Activated CD4-positive, alpha-beta T cell treated with anti-CD3 and anti-CD28 coated beads for 48 hours (primary cell): ENCODE measurements around the gene SGMS1.

Experiments used
- DNase-seq: peaks from one replicate; pipeline ENCODE4 v3.0.0-alpha.2; 2020

SGMS1 gene

DNA sequence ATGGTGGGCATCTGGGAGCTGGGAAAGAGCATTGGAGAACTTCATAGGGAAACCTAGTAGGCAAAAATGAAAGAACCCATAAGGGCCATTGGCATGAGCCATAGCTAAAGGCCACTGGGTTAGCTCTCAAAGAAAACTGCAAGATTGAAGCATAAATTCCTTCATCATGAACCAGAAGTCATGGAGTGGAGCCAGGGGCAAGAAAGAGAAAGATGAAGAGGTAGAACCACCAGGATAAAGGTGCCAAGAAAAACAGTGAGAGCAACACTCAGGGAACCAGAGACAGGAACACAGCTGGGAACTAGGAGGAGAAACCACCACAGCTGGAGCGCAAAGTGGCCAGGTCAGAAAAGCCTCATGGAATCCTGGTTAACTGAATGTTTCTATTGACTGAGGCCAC, 11.5 kb upstream of the SGMS1 start:
- no peak for DNase-seq

DNA sequence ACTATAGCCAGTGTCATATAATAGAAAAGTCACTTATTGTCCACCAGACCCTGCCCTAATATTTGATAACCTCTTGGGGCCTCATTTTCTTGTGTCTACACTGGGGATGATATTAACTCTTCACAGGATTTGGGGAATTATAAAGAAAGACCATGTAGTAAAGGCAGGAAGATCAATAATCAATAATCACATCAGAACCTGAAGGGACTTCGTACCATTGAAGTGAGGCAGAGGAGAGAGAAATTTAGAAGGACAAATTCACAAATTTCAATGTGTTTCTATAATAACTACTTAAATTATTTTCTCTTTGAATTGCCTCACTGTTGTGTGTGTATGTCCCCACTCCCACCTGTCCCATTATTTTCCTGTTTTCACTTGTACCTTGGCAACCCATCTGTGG, 10.7 kb upstream of the SGMS1 start:
- no peak for DNase-seq

DNA sequence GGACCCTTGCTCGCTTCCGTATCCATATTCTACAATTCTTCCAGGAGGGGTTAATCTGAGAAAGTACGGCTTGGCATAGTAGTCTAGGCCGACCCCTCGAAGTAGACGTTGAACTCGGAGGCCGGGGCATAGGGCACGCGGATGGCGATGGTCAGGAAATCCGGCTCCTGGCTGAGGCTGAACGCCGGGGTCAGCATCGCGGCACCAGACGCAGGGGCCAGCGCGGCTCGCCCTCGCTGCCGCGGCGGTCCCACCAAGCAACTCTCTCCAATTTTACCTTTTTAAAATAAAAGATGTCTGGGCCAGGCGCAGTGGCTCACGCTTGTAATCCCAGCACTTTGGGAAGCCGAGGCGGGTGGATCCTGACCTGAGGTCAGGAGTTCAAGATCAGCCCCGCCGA, 7.3 kb upstream of the SGMS1 start:
- DNase-seq = no peak

DNA sequence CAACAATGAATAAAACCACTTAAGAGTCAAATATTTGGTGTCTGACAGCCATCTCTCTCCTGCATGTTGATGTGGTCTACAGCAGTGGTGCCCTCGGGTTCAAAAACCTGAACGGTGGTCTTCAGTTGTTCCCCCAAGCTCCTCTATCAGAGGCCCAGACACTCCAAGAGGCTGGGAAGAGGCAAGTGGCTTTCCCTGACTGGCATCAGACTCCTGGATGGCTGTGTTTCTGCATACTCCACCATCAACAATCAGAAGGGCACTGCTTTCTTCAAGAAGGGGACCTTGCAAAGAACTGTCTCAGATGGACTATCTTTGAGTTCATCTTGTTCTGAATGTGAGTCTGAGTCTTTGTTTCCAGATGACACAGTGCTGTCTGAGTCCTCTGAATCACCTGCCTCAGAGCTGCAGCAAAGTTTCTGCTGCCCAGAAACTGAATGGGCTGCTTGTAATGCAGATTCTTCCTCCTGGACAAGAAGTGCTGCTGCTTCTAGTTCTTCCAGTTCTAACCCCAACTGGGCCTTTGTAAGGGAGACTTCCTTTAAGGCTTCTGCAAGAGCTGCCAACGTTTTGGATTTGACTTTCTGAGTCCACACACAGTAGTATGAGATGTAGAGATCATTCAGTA, 5.9 kb upstream of the SGMS1 start:
- peak; percentile 42 for DNase-seq

DNA sequence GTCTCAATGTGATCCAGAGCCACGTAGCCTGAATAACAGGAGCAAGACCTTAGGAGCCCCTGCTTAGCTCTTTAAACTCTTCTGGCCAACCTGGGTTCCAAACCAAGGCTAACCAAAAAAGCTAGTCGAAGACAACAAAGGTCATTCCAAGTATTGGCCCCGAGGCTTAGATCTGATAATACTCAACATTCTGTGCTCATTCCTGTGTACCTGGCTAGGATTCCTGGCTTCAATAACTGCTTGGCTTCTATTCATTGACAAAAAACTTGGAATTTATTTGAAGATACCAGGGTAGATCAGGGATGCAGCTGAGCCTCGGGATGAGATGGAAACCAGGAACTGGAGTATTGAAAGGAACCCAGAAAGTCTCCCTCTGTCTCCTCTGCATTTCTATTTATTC, 4.1 kb upstream of the SGMS1 start:
- no peak for DNase-seq

DNA sequence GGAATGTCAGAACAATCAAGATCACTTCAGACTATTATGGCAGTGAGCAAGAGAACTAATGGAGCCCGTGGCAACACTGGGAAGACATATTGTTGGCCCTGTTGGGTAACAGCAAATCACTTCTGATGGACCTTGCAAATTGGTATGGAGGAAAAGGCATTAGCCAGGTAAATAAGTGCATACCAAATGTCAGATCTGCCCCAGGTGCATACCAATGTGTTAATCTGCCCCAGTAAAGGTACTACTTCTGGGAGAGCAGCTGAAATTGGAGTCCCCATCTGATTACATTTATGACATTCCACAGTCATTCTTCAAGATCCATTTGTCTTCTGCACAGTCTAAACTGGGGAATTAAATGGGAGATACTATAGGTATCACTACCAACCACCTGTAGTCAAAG, 3.7 kb upstream of the SGMS1 start:
- no peak for DNase-seq

DNA sequence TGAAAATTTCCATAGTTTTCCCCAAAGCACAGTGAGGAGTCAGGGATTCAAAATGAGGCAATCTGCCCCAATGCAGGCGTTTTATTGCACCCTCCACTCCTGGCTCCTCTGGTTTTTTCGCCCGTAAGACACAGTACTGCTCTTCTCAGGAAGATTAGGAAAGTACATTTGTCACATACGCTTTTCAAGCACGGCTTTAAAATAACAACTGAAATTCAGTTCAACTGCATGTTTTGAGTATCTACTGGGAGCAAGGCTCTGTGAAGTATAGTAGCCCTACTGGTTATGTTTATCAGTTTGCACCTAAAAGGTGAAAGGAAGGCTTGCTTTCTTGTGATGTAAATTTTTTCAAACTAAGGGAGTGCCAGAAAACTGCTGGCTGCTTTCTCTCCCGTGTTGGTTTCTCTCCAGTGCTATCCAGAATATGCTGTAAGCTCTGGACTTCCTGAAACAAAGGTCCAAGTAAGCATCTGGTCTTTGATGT, 1.9 kb upstream of the SGMS1 start:
- no peak for DNase-seq

DNA sequence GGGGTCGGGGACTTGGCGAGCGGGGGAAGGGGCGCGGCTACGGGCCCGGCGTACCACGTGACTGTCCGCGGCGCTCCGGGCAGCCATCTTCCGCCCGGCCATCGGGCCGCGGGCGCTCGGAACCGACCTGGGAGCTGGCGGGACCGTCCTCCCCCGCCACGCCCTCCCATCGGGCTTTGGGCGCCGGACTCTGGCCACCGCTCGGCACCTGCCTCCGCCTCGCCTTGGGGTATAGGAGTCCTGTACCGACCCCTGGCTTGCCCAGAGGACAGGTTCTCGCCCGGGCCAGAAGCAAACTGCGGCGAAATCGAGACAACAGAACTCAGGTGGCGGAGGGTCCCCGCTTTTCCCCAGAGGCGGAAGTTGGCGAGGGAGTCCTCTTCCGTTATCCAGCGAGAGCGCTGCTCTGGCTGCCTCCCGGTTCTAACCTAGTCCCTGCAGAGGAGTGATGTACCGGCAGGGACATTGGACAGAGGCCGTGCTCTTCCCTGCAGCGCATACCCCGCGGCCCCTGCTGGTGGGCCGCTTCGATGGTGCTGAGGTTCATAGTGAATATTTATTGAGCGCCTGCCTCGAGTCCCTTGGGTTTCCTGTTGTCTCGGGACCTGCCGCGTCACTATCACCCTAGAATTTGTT, 1.2 kb upstream of the SGMS1 start:
- peak; percentile 67 for DNase-seq

DNA sequence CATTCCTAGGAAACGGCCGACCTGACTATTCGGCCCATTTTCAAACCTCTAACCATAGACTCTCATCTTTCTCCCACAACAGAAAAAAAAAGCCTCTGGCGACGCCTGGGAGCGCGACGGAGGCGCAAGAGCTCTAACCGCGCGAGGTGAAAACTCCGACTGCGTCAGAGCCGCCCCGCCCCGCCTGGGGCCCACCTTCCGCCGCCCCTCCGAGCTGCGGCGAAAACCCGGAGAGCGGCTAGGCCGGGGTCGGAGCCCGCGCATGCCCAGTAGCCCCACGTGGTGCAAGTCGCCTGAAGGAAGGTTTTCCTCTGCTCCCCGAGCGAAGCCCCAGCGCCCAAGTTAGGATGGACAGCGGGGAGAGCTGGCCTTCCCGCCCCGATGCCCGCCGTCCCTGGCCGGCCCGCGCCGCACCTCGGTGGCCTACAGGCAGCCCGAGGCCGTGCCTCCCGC, 683 bp upstream of the SGMS1 start:
- peak; percentile 97 for DNase-seq

DNA sequence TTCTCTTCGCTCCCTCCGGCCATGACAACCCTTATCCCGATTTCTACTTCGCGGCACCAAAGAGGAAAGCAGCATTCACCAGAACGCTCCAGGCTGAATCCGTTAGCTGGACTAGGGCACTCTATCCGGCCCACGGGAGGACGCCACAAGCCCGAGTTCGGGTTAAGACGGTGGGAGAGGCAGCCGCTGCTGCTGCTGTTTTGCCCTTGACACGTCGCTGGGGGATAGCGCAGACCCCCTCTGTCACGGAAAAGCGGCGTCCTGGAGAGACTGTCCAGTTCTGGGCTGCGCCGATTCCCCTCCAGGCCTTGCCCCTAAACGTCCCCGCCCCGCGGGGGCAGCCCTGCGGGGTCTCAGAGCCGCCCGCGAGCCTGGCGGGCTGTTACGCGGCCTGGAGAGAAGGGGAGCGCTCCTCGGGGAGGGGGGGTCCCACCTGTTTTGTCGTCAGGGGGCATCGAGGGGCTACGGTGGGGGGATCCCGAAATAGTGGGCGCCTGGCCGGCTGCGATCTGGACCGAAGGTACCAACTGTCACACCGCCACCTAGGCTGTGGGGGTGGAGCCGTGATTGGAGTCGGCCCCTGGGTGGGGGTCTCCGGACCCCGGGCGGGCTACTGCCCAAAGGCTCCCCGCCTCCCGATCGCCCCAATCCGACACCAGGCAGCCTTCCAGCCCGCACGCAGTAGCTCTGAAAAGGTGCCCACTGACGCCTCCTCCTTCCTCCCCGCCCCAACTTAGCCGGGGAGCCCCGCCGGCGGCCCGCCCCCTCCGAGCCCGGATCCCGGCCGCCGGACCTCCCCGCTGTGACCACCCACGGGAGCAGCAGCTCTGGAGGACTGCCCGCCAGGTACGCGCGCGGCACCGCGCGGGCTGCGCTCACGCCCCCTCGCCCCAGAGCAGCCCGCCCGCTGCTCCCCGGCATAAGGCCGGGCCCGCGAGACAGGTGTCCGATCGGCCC, 772 bp downstream of the SGMS1 start:
- DNase-seq = peak; percentile 49

DNA sequence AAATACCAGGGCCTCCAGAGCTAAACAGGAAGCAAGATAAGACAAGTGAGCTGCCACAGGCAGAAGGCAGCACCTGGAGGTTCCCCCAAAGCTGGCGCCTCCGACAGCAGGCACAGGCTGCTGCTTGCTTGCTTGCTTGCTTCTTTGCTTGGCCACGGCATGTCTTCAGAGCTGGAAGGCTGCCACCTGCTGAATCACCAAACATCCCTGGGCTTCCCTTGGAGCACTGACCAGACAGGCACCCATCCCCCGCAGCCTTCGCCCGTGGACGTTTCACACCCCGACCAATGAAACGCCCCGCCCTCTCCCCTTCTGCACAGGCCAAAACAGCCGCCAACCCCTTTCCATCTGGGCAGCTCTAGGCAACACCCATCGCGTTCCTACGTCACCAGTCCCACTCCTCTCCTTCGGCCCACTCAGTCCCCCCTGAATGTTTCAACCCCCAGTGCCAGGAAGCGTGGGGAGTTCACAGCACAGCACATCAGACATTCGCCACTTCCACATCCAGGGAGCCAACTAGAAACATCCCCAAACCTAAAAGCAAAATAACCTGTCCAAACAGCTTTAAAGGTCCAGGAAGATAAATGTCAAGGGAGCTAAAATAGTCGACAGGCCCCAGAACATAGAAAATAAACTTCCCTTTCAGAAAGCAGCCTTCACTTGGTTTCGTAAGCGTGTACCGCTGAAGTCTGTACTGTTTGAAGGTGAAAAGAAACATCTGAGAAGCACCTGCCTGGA, 1.6 kb downstream of the SGMS1 start:
- DNase-seq = peak; percentile 61

DNA sequence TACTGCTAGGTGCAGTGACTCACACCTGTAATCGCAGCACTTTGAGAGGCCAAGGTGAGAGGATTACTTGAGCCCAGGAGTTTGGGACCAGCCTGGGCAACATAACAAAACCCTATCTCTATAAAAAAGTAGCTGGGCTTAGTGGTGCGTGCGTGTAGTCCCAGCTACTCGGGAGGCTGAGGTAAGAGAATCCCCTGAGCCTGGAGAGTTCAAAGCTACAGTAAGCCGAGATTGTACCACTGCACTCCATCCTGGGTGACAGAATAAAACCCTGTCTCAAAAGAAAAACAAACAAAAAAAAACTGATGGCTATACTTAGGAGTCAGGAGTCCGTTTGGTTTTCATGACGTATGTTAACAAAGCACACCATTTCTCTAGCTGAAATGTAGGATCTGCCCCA, 2.9 kb downstream of the SGMS1 start:
- DNase-seq = no peak

DNA sequence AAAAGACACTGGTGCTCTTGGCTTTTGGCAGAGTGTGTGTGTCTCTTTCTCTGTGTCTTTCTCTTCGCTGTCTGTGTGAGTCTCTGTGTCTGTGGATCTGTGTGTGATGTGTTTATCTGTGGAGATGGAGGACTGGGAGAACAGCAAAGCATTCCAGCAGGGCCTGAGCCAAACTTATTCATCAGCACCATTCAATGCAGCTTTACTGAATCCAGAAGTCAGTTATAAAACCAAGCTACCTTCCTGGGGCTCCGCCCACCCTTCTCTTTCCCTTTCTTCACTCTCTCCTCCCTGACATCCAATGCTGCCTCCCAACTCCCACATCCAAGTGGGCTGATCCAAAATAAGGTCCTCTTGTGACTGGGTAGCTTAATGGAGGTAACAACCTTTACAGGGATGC, 3.9 kb downstream of the SGMS1 start:
- DNase-seq = no peak

DNA sequence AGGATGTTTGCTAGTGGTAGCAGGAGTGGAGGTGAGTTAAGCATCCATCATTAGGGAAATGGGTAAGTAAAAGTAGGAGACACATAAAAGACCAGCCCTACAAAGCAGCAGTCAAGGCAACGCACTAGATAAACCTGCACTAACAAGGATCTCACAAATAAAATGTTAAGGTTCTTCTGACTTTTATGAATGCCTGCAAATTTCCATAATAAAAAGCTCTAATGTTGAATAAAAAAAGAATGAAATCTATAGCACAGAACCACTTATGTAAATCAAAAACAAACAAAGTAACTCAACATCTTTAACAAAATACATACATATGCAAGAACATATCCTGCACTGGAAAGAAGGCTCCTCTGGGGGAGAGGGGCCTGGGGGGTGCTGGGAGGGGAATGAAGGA, 4.6 kb downstream of the SGMS1 start:
- DNase-seq = no peak

DNA sequence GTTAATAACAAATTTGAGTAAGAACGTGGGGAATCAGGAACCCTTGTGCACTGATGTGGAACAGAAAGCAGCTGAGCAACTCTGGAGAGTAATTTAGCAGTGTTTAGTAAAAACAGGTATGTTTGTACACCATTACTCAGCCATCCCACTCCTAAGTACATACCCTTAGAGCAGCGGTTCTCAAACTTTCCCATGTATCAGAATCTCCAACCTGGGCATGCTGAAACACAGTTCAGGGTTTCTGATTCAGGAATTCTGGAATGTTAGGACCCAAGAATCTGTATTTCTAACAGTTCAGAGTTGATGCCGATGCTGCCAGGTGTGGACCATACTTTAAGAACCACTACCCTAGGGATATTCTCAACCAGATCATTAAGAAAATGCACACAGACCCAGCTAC, 5.1 kb downstream of the SGMS1 start:
- DNase-seq = no peak

DNA sequence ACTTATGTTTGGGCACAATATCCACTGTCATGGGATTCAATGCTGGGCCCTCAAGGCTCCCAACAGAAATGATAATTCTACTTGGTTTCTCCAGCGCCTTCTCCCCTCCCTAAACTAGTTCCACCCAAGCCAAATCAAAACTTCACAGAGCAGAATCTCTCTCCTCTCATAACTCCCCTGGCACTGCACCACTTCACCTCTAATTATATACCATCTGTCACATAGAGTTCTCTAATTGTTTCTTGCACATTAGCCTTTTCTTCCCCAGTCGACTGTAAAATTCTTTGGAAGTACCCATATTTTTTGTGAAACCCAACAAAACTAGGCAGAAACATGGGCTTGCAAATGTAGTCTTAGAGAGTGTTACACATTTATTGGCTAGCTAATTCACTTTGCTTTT, 8.1 kb downstream of the SGMS1 start:
- no peak for DNase-seq

DNA sequence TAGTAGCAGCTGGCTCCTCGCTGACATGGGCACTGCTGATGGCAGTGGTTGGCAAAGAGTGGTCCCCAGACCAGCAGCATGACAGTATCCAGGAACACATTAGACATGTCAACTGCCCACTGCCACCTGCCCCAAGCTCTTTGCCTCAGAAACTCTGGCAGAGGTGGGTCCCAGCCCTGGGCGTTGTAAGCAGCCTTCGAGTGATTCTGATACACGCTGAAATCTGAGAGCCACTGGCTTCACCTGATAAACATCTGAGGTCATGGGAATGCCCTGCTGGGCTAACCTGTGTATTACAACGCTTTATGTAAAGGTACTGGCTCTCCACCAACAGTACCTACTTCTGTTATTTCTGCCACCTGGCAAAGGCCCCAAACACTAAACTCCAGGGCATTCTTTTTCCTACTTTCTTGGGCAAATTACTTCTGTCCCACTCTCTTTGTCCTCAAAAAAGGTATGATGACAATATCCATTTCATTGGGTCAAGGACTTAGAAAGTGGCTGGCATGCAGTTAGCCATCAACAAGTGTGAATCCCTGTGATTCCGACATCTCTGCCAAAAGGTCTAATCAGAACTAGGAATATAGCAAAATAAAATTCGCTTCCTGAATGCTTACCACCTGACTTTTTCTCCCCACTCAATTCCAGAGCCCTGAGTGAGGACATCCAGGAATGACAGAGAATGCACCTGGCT, 9.2 kb downstream of the SGMS1 start:
- DNase-seq = peak; percentile 41

DNA sequence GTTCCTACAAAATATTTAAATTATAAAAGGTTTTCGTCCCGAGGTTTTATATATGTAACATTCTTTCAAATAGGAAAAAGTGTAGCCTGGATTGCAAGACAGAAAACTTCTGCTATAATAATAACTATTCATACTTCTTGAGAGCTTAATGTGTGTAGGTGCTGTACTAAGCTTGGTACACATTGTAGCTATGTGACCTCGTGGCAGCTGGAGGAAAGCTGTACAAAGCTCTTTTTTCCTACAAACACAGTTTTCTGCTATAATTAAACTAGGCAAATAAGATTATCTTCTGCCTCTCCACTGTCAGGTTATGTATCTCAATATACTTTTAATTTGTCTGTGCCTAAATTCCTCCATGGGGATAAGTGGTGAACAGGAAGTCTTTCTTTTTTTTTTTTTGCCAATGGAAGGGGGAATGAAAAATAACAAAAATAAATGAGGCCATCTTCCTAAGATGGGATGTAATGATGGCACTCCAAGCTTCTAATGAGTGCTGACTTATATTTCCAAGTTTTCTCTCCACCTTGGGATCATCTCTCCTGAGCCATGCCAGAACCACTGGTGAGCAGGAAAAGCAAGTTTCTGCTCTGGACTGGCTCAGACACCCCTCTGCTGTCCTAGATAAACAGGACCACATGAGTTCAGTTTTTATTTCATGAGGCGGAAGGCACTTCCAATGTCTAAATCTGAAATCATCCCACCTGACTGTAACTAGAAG, 9.9 kb downstream of the SGMS1 start:
- no peak for DNase-seq

DNA sequence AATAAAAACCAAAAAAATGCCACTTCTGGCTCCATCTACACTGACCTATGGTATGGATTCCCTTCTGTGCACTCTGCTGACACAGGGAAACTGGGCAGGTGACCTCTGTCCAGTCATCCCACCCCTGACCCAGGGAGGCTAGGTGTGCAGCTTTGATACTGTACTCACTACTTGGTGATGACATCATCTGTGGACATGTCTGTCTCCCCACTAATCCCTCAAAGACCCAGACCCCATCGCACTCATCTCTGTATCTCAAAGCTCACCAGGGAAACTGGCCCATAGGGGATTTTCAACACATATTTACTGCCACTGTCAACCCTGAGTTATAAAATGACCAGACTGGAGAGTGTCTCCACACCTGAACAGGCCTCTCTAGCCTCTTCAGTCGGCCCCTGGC, 10.6 kb downstream of the SGMS1 start:
- DNase-seq = no peak

DNA sequence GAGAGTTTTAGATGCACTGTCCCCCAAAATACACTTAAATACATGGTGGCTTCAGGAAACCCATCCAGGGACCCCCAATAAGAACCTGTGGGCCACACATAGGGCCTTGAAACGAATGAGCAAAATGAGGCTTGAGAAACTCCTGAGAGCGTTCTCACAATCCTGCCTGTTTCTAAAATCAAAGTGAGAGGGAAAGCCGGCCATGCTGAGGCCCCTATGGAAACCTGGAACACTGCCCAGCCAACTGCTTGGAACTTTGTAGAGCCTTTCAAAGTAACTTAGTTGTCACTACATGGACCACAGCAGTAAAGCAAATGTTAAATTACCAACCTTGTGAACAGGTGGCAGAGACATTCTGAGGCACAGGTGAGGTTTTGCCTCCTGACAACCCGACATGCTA, 13.4 kb downstream of the SGMS1 start:
- no peak for DNase-seq

DNA sequence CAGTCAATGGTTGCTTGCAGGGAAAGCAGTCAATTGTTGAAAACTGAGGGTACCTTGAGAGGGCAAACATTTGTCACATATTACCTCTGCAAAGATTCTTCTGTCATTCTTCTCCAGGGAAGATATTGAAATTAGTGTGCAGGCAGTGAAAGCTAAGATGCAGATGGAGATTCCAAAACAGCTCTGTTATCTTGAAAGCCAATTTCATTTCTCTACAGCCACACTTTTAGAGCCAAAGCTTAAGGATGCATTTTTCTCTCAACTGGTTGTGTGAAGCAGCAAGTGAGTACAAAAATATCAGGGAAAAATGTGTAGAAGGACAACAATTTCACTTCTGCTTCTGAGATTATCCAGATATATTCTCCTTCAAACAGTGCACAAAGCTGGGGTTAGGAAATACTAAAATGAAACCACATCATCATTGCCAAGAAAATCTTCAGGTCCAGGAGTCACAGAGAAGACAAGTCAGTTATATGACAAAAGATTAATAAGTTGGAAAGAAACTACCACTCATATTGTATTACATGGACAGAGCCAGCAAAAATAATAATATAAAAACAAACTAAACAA, 16.3 kb downstream of the SGMS1 start:
- DNase-seq = no peak

DNA sequence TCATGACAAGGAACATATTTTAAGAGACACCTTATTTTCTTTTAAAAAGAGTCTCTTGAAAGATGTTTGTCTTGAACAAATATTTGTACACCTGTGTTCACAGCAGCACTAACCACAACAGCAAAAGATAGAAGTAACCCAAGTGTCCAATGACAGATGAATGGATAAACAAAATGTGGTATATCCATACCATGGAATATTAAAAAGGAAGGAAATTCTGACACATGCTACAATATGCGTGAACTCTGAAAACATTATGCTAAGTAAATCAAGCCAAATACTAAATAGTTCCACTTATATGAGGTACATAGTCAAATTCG, 17.8 kb downstream of the SGMS1 start:
- no peak for DNase-seq
